Measurements from ENCODE around the gene GUCA2B.

The GUCA2B gene

DNA sequence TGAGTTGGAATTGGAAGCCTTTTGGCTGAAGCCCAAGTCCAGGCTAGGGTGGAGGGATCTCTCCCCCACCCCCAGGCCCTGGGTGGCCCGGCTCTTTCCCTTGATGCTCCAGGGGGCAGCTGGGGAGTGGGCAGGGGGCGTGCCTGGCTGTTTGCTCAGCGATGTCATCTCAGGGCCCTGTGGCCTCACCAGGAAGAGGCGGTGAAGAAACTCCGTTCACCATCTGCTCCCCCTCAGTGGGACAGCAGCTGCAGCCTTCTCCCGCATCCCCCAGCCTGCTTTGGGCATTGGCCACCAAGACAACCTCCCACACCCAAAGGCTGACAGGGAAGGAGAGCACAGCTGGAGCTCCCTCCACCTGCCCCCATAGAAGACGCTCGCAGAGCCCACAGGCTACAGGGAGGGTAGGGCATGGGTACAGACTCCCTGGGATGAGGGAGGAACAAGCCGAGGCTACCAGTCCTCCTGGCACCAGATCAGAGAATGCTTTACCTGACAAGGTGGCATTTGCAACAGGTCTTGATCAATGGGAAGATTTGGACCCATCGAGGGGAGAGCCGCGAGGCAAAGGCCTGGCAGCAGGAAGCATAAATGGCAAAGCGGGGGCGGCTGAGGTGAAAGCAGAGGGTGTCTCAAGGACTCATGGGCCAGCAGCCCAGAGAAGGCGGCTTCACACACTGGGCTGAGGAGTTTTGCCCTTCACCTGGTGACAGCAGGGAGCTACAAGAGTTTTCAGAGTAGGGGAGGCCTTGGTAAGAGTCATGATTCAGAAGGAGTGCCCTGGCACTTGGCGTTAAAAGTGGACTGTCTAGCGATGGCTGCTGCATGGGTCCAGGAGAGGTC lies 17.8 kb downstream of the GUCA2B start:
- TF ChIP-seq, protein P1, sequence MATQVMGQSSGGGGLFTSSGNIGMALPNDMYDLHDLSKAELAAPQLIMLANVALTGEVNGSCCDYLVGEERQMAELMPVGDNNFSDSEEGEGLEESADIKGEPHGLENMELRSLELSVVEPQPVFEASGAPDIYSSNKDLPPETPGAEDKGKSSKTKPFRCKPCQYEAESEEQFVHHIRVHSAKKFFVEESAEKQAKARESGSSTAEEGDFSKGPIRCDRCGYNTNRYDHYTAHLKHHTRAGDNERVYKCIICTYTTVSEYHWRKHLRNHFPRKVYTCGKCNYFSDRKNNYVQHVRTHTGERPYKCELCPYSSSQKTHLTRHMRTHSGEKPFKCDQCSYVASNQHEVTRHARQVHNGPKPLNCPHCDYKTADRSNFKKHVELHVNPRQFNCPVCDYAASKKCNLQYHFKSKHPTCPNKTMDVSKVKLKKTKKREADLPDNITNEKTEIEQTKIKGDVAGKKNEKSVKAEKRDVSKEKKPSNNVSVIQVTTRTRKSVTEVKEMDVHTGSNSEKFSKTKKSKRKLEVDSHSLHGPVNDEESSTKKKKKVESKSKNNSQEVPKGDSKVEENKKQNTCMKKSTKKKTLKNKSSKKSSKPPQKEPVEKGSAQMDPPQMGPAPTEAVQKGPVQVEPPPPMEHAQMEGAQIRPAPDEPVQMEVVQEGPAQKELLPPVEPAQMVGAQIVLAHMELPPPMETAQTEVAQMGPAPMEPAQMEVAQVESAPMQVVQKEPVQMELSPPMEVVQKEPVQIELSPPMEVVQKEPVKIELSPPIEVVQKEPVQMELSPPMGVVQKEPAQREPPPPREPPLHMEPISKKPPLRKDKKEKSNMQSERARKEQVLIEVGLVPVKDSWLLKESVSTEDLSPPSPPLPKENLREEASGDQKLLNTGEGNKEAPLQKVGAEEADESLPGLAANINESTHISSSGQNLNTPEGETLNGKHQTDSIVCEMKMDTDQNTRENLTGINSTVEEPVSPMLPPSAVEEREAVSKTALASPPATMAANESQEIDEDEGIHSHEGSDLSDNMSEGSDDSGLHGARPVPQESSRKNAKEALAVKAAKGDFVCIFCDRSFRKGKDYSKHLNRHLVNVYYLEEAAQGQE (IDR thresholded peaks at IDR 0.05; ENCODE audit: insufficient read depth in 1 of 2, low read depth in 2 of 2, low read length in 2 of 2), result no peak
- TF ChIP-seq POLR2AphosphoS5 (IDR thresholded peaks at IDR 0.05; ENCODE audit: low read depth, low read length) (no peak), FOXP2 (optimal IDR thresholded peaks at IDR 0.05; ENCODE audit: borderline replicate concordance, extremely low read depth, extremely low read length, insufficient read depth) (no peak), SIN3A (IDR thresholded peaks at IDR 0.05; ENCODE audit: borderline replicate concordance, insufficient read depth, low read length) (no peak), TAF1 (IDR thresholded peaks at IDR 0.05; ENCODE audit: borderline replicate concordance, insufficient read depth, low read length) (no peak)

DNA sequence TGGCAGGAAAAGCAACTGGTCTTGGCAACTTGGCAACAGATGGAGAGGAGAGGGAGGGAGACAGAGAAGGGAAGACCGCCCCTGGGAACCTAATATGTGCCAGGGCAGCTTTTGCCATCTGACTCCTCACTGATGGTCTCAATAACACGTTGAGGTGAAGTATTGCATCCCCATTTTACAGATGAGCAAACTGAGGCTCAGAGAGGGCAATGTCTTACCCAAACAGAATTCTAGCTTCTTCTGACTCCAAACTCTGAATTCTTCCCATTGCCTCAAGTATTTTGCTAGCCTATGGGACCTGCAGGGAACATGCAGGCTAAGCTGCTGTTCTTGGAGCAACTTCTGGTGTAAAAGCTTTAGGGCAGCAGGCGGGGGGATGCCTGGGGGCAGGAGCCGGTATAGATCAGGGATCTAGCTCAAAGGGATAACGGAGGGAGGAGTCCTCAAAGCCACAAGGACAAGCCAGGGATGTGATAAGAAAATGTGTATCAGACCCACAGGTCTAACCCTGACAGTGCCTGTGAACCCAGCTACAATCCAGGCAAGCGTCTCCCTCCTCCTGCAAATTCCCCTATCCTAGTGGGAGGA lies 18.6 kb downstream of the GUCA2B start:
- no peak for TF ChIP-seq FOXP2 (optimal IDR thresholded peaks at IDR 0.05; ENCODE audit: borderline replicate concordance, extremely low read depth, extremely low read length, insufficient read depth)
- TF ChIP-seq, protein P1 (IDR thresholded peaks at IDR 0.05; ENCODE audit: insufficient read depth in 1 of 2, low read depth in 2 of 2, low read length in 2 of 2), result no peak
- TF ChIP-seq TAF1 (IDR thresholded peaks at IDR 0.05; ENCODE audit: borderline replicate concordance, insufficient read depth, low read length), result no peak

- no peak for TF ChIP-seq SIN3A (IDR thresholded peaks at IDR 0.05; ENCODE audit: borderline replicate concordance, insufficient read depth, low read length)
- TF ChIP-seq, protein P1 (IDR thresholded peaks at IDR 0.05; ENCODE audit: insufficient read depth in 1 of 2, low read depth in 2 of 2, low read length in 2 of 2), result no peak
- TF ChIP-seq TAF1 (IDR thresholded peaks at IDR 0.05; ENCODE audit: borderline replicate concordance, insufficient read depth, low read length), result no peak
- peak; percentile 71 for TF ChIP-seq FOXP2 (optimal IDR thresholded peaks at IDR 0.05; ENCODE audit: borderline replicate concordance, extremely low read depth, extremely low read length, insufficient read depth)
- no peak for TF ChIP-seq POLR2AphosphoS5 (IDR thresholded peaks at IDR 0.05; ENCODE audit: low read depth, low read length)
Measured at GRCh38 chr1:42172381-42173133, 19.3 kb downstream of the GUCA2B start.

DNA sequence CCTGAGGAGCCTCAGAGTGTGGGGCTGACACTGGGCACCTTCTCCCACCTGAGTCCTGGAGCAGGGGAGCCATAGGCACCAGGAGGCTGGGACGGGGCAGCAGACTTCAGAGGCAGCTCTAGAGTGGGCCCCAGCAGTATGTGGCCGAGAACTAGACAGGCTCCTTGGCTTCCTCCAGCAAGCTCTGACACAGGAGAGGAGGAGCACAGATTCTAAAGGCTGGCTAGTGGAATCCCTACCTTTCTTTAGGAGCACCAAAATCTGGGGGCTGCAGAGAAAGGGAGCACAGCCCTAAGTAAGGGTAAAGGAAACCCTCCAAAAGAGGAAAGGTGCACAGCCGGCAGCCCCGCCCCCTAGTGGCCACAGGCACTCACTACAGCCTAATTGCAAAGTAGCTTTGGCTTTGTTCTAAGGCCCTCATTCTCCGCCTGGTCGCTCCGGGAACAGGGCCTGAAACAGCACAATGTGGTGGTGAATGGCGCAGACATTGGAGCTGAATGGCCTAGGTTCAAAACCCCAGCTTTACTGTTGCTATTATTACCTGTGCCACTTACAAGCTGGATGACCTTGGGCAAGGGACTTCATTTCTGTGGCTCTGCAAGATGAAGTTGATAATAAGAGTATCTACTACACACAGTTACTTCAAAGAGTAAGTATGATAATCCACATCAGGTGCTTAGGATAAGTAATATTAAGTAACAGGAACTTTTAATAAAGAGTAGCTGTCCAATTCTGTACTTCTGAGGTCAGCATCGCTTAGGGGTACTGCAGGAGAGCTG lies 20.1 kb downstream of the GUCA2B start:
- TF ChIP-seq, protein P1 (IDR thresholded peaks at IDR 0.05; ENCODE audit: insufficient read depth in 1 of 2, low read depth in 2 of 2, low read length in 2 of 2), result no peak
- TF ChIP-seq SIN3A (IDR thresholded peaks at IDR 0.05; ENCODE audit: borderline replicate concordance, insufficient read depth, low read length) (no peak), TAF1 (IDR thresholded peaks at IDR 0.05; ENCODE audit: borderline replicate concordance, insufficient read depth, low read length) (no peak), POLR2AphosphoS5 (IDR thresholded peaks at IDR 0.05; ENCODE audit: low read depth, low read length) (no peak), FOXP2 (optimal IDR thresholded peaks at IDR 0.05; ENCODE audit: borderline replicate concordance, extremely low read depth, extremely low read length, insufficient read depth) (no peak)

Data from PFSK-1 (cell line).